SK-N-SH treated with all-trans-retinoic acid at 6 μM for 48 hours (cell line): ENCODE measurements around the gene CASTOR1.

ENCODE experiments used
- ATAC-seq: fragments of 200-7000 bp; cut with Tn5 transposase; 3 replicates; pipeline ENCODE4 v1.9.1; 2020; ENCODE audit warnings: mild to moderate bottlenecking, moderate library complexity
- ARNTL ChIP-seq: fragments of 450-650 bp; formaldehyde crosslinking; IDR thresholded peaks from 2 replicates; pipeline ENCODE4 v1.5.0; 2020; ENCODE audit warnings: low read depth, mild to moderate bottlenecking, moderate library complexity, borderline replicate concordance
- CREB5 ChIP-seq: fragments of 250-450 bp; sonication (Bioruptor Pico); IDR thresholded peaks from 2 replicates; pipeline ENCODE4 v1.5.1; 2020; ENCODE audit warnings: low read depth, mild to moderate bottlenecking, moderate library complexity
- CSDC2 ChIP-seq: fragments of 250-450 bp; sonication (Bioruptor Pico); IDR thresholded peaks from 2 replicates; pipeline ENCODE4 v1.5.0; 2020; ENCODE audit warnings: mild to moderate bottlenecking, moderate library complexity
- CSRNP3 ChIP-seq: fragments of 250-450 bp; sonication (Bioruptor Pico); IDR thresholded peaks from 2 replicates; pipeline ENCODE4 v1.5.1; 2021; ENCODE audit warnings: mild to moderate bottlenecking, moderate library complexity
- ESRRG ChIP-seq: fragments of 250-450 bp; sonication (Bioruptor Pico); IDR thresholded peaks from 2 replicates; pipeline ENCODE4 v1.6.1; 2021; ENCODE audit warnings: mild to moderate bottlenecking
- GLIS3 ChIP-seq: fragments of 250-450 bp; sonication (Bioruptor Pico); IDR thresholded peaks from 2 replicates; pipeline ENCODE4 v1.5.0; 2020; ENCODE audit warnings: mild to moderate bottlenecking, moderate library complexity
- OSR1 ChIP-seq: fragments of 250-450 bp; sonication (Bioruptor Pico); IDR thresholded peaks from 2 replicates; pipeline ENCODE4 v1.8.0; 2022; ENCODE audit warnings: moderate library complexity, mild to moderate bottlenecking, inconsistent platforms
- PATZ1 ChIP-seq: fragments of 250-450 bp; sonication (Bioruptor Pico); IDR thresholded peaks from 2 replicates; pipeline ENCODE4 v1.8.0; 2020; ENCODE audit warnings: mild to moderate bottlenecking, moderate library complexity, borderline replicate concordance
- POU6F1 ChIP-seq: fragments of 250-450 bp; sonication (Bioruptor Pico); IDR thresholded peaks from 2 replicates; pipeline ENCODE4 v1.8.0; 2021; ENCODE audit warnings: low read depth, mild to moderate bottlenecking, moderate library complexity, borderline replicate concordance
- PPARA ChIP-seq: fragments of 250-450 bp; sonication (Bioruptor Pico); IDR thresholded peaks from 2 replicates; pipeline ENCODE4 v1.5.0; 2020; ENCODE audit warnings: mild to moderate bottlenecking, borderline replicate concordance
- RARB ChIP-seq: fragments of 250-450 bp; sonication (Bioruptor Pico); IDR thresholded peaks from 2 replicates; pipeline ENCODE4 v1.8.0; 2021; ENCODE audit warnings: mild to moderate bottlenecking, moderate library complexity
- SNAI2 ChIP-seq: fragments of 250-450 bp; sonication (Bioruptor Pico); IDR thresholded peaks from 2 replicates; pipeline ENCODE4 v1.5.0; 2020; ENCODE audit warnings: mild to moderate bottlenecking, moderate library complexity
- TOX ChIP-seq: fragments of 250-450 bp; sonication (Bioruptor Pico); IDR thresholded peaks from 2 replicates; pipeline ENCODE4 v1.8.0; 2021; ENCODE audit warnings: mild to moderate bottlenecking, moderate library complexity, borderline replicate concordance
- ZC3H10 ChIP-seq: fragments of 250-450 bp; sonication (Bioruptor Pico); IDR thresholded peaks from 2 replicates; pipeline ENCODE4 v1.5.1; 2021; ENCODE audit warnings: mild to moderate bottlenecking, moderate library complexity
- ZFP3 ChIP-seq: fragments of 250-450 bp; sonication (Bioruptor Pico); IDR thresholded peaks from 2 replicates; pipeline ENCODE4 v1.5.0; 2020; ENCODE audit warnings: mild to moderate bottlenecking, moderate library complexity
- ZFP30 ChIP-seq: fragments of 450-650 bp; formaldehyde crosslinking; IDR thresholded peaks from 2 replicates; pipeline ENCODE4 v1.5.0; 2022; ENCODE audit warnings: mild to moderate bottlenecking, moderate library complexity
- ZNF565 ChIP-seq: fragments of 450-650 bp; formaldehyde crosslinking; conservative IDR thresholded peaks from 2 replicates; pipeline ENCODE4 v1.5.0; 2020; ENCODE audit warnings: low read depth, mild to moderate bottlenecking, moderate library complexity
- ZNF70 ChIP-seq: fragments of 450-650 bp; formaldehyde crosslinking; IDR thresholded peaks from 2 replicates; pipeline ENCODE4 v1.5.0; 2020; ENCODE audit warnings: mild to moderate bottlenecking, moderate library complexity
- ZNF8 ChIP-seq: fragments of 450-650 bp; formaldehyde crosslinking; IDR thresholded peaks from 2 replicates; pipeline ENCODE4 v1.5.0; 2020; ENCODE audit warnings: mild to moderate bottlenecking, moderate library complexity

The CASTOR1 gene

GRCh38 chr22:30235687-30236170, 53.6 kb downstream of the CASTOR1 start:
- TF ChIP-seq CSDC2 (CRISPR knock-in tag) (no peak), ZC3H10 (CRISPR knock-in tag) (no peak), SNAI2 (no peak), CREB5 (CRISPR knock-in tag) (no peak), OSR1 (no peak), ZNF565 (no peak), POU6F1 (CRISPR knock-in tag) (no peak), CSRNP3 (CRISPR knock-in tag) (no peak), ESRRG (CRISPR knock-in tag) (no peak), PATZ1 (no peak), ZNF8 (CRISPR knock-in tag) (no peak), RARB (CRISPR knock-in tag) (no peak), ZFP3 (CRISPR knock-in tag) (no peak), GLIS3 (CRISPR knock-in tag) (no peak), PPARA (CRISPR knock-in tag) (no peak), ARNTL (no peak), ZNF70 (CRISPR knock-in tag) (no peak), ZFP30 (CRISPR knock-in tag) (no peak), TOX (no peak)
- ATAC-seq = peak; percentile 84
